GM21619 (cell line): ENCODE data around the gene ARFGAP3.
A peak's percentile ranks its signal among the peaks of the same experiment; 100 is the strongest.
"Not testable (repeated sequence)": the region's sequence is repeated elsewhere in the genome, so short reads cannot be mapped to it uniquely, and the experiment has no call there.

Experiments used
- ATAC-seq: cut with Tn5 transposase; IDR thresholded peaks from one replicate; pipeline ENCODE4 v1.9.1; 2021; ENCODE audit not compliant: unreplicated experiment

ARFGAP3 gene

GRCh38 chr22:42770941-42771647, 86.0 kb downstream of the ARFGAP3 start:
- ATAC-seq = no peak

- ATAC-seq = no peak
Observed at GRCh38 chr22:42770448-42770726, 86.7 kb downstream of the ARFGAP3 start.

DNA sequence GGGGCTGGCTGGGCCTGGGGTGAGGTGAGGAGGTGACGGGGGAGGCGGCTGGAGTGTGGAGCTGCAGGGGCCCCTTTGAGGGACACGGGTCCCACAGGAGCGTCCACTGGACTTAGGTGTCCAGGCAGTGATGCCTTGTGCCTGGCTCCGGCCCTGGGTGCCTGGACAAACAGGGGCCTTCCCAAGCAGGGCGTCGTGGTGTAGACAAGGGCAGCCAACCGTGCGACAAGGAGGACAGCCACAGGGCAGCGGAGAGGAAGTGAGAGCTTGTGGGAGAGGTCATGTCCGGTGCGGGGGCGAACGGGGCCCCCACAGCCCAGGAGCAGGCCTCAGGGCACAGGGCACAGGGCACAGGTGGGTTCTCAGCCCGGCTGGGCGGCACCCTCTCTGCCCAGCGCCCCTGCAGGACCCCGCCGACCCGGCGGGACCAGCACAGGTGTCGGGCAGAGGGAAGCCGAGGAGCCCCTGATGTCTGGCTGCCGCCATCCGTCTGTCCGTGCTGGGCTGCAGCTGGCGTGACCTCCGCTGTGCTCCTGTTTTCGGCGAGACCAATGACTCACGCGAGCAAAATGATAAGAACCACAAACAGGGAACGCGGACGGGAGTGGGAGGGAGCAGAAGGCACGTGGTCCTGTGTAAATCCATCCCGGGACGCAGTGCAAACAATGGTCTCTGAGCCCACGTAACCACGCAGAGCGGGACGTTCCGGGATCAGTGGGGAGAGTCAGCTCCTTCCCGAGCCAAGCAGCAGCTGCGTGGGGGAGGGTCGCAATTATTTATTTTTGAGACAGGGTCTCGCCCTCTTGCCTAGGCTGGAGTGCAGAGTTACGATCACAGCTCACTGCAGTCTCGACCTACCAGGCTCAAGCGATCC, 87.3 kb downstream of the ARFGAP3 start:
- ATAC-seq = peak; percentile 74

DNA sequence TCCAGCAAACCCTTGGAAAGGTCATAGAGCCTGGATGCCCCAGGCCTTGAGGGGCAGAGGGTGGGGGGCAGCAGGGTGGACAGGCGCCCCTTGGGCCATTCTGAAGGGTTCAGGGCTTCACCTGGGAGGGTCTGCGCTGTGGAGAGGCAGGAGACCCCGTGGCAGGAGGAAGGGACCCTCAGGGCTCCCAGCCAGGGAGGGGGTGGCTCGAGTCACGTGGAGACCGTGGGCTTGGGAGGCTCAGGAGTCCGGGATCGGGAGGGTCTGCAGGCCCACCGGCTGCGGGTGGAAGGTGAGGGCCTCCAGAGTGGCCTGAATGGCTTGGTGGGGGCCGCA, 87.9 kb downstream of the ARFGAP3 start:
- ATAC-seq = no peak

GRCh38 chr22:42768385-42769035, 88.6 kb downstream of the ARFGAP3 start:
- no peak for ATAC-seq

GRCh38 chr22:42766860-42767259, 90.2 kb downstream of the ARFGAP3 start:
- ATAC-seq = no peak

- no peak for ATAC-seq
Observed at GRCh38 chr22:42764895-42765363, 92.1 kb downstream of the ARFGAP3 start.

- no peak for ATAC-seq
Observed at GRCh38 chr22:42763965-42764480, 93.0 kb downstream of the ARFGAP3 start.

DNA sequence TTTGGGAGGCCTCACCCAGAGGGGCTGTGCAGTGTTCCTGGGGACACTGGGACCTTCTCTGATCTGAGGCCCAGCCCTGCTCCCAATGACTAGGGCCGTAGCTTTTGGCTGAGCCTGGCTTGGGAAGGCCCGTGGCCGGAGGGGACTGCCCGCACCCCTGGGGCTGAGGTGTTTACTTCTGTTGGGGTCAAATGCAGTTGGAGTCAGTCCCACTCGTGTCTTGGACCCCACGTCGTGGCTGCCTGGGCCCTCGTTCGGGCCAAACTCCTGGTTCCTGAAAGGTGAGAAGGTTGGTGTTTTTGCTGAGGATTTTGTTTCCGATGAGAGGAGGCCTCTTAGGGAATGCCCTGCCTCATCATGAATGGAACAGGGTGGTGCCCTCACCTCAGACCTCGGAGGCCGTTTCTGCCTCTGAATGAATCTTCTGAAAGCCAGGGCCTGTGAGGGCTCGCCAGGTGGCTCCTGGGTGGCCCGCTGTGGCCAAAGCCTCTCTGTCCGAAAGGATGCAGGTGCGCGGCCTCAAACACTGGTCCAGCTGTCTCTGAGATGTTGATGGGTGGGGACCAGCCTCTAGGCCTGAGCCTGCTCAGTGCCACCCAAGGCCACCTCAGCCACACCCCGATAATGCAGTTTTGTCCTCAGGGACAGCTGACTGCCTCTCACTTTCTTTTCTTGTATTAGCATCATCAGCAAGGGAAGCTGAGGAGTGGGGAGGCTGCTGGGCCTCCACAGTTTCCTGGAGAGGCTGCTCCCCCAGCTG, 96.1 kb downstream of the ARFGAP3 start:
- ATAC-seq = no peak

GRCh38 chr22:42758931-42759629, 98.0 kb downstream of the ARFGAP3 start:
- no peak for ATAC-seq

DNA sequence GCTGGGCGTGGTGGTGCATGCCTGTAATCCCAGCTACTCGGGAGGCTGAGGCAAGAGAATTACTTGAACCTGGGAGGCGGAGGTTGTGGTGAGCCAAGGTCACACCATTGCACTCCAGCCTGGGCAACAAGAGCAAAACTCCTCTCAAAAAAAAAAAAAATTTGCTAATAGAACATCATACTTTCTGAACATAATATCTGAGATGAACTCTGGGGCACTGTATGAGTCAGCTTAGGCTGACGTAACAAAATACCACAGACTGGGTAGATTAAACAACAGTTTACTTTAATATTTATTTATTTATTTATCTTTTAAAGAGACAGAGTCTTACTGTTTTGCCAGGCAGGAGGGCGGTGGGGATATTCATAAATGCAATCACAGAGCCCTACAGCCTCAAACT, 101.5 kb downstream of the ARFGAP3 start:
- not testable (repeated sequence) for ATAC-seq

GRCh38 chr22:42755121-42755520, 102.0 kb downstream of the ARFGAP3 start:
- not testable (repeated sequence) for ATAC-seq

DNA sequence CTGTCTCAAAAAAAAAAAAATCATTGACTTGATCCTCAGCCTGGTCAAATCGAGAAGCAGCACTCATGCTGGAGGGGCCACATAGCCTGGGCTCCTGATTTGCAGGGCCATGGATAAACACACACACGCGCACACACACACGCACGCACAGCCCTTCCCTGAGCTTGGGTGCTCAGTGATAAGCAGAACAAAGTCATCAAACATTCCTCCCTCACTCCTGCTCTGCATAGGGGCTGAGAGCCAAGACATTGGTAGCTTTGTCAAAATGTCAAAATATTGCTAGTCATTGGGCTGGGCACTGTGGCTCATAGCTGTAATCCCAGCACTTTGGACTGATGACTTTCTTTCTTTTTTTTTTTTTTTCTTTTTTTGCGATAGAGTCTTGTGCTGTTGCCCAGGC, 102.4 kb downstream of the ARFGAP3 start:
- ATAC-seq = no peak

DNA sequence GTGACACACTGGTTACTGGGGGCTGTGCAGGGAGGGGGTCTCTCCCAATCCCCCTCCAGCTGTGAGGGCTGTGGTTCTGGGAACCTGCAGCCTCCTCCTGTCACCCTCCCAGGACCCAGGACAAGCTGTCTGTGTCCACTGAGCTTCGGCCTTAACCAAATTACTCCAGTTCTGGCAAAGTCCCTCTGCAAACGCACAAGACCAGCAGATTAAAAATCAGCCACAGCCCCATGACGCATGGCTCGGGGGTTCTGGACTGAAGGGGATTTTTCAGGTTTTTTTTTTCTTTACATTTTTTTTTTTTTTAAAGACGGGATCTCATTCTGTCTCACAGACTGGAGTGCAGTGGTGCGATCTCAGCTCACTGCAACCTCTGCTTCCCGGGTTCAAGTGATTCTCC, 104.2 kb downstream of the ARFGAP3 start:
- no peak for ATAC-seq

DNA sequence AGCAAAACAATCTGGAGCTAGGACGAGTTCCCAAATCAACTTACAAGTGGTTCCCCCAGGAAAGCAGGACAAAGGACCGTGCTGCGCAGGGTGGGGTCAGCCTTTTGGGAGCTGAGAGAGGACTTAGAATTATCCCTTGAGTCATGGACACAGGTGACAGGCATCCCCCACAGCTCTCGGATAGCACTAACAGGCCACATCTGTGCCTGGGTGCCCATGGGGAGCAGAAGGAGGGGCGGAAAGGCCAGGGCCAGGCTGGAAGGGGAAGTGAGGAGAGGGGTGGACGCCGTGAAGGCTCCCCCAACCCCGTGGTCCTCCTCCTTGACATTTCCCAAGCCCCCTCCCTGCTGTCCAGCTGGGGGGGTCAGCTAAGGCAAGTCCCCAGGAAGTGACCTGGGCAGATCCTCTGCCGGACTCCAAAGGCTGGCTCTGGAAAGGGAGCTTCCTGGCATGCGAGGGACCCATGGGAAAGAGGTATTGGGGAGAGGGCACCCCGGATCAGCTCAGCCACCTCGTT, 104.8 kb downstream of the ARFGAP3 start:
- ATAC-seq = no peak

GRCh38 chr22:42750421-42750820, 106.7 kb downstream of the ARFGAP3 start:
- not testable (repeated sequence) for ATAC-seq

- ATAC-seq = no peak
Observed at GRCh38 chr22:42747701-42748513, 109.2 kb downstream of the ARFGAP3 start.
